ENCODE data around the gene PAX2. TPM values are rescaled to one million over a fixed set of nuclear protein-coding genes. Genes with fewer than 3 reads are reported as not detected.

The PAX2 gene
- total and polyA plus RNA-seq, 7 experiments from 2014 or later: not detected

DNA sequence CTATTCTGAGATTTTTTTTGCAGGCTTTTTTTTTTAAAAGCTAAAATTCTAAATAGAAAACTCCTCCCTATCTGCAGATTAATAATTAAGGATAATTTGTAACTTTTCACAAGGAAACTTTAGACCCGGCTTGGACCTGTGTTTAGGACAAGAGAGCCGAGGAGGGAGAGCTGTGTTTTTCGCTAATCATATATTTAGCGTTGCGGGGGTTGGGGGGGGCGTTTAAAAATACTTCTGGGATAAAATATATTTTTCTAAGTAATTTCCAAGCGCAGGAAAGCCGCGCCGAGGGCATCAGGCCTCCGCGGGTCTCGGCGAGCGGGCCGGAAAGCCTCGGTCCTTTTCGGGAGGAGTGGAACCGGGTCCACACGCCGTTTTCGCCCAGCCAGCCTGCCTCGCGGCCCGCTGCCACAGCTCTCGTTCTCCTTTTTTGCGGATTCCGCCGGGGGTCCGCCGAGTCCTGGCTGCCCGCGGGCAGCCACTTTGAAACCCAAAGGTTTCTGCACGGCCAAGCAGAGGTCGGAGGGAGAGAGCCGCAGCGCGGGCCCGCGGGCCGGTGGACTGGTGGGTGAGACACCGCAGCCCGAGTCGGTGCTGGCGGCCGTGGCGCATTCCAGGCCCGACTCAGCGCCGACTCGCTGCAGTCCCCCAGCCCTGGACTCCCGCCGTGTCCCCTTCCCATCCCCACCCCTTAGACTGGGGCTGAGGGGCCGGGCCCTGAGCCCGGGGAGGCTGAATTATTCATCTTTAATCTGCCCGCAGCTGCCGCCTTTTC, 2.3 kb downstream of the PAX2 start:
- Mint-ChIP-seq H3K27me3 (peaks cover 58 to 90% (median 75%) of the 10 kb centered on the region in 5 donors), H3K27ac (peak overlapping the region in 1 of 9 donors; percentile 46), H3K4me3 (peak overlapping the region in 8 of 10 donors; percentile 35 to 86 (median 64)), H3K4me1 (peaks cover 17 to 57% (median 40%) of the 10 kb centered on the region in 7 donors), H3K36me3 (no peaks in the 10 kb centered on the region), H3K9me3 (no peaks in the 10 kb centered on the region)
- Histone ChIP-seq H3K4me3 (ENCODE audit: low read length) (no peak overlapping the region), H3K4me1 (ENCODE audit: control insufficient read depth in 2 of 2, insufficient read depth in 2 of 2, low read length in 2 of 2) (peaks cover 4 to 17% of the 10 kb centered on the region in 2 donors), H3K27ac (ENCODE audit: low read depth, low read length) (no peak overlapping the region), H3K27me3 (ENCODE audit: control insufficient read depth in 2 of 2, insufficient read depth in 2 of 2, low read length in 2 of 2) (peaks cover 6 to 27% of the 10 kb centered on the region in 2 donors), H3K9me3 (ENCODE audit: control insufficient read depth in 2 of 3, low read length in 3 of 3) (no peaks in the 10 kb centered on the region), H3K36me3 (ENCODE audit: control insufficient read depth in 2 of 3, insufficient read depth in 3 of 3, low read length in 3 of 3) (no peaks in the 10 kb centered on the region)
- ChIA-PET CTCF (no interaction called here), POLR2A (no interaction called here)
- no peak for DNase-seq
- ATAC-seq: no peak
- intact Hi-C loops (cut with micrococcal nuclease): loop anchor here (5.0 to 10.0 kb wide), 5 partner anchors 80 to 1210 kb away; partner anchors contain the start of gene LBX1 (in 1 of the 2)

DNA sequence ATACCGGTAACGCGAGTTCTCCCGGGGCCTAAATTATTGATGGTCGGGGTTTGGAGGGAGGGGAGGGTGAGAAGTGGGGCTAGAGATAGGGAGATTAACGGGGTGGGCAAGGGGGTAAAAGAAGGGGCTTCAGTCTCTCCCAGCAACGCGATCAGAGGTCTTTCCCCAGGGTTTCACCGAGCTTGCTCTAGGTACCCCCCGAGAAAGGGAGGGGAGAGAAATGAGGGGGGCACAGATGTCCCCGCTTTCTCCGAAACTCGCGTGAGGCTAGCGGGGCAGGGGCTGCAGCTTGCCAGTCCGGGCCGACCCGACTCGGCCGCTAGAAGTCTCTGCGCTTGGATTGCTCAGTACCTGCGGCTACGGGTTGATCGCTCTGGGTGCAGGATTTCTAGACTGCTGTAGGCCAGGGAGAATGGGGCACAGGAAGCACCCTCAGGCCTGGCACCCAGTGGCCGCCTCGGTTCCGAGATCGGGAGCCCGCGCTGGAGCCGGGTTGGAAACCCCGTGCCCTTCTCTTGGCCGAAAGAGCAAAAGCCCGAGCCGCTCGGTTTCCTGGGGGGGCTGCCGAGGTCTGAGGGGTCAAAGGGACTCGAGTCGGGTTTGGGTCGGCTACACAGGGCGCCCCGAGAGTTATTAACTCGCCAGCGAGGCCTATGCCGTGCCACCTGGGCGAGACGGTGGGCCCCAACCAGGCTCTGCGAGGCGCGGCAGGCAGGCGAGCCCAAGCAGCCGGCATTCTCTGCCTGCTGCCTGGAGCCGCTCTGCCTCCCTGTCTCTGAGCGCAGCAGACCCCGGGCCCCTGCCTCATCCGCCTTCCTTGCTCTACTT, 3.1 kb downstream of the PAX2 start:
- Mint-ChIP-seq H3K4me1 (peaks cover 15 to 49% (median 35%) of the 10 kb centered on the region in 7 donors), H3K4me3 (peak overlapping the region in 9 of 10 donors; percentile 25 to 86 (median 51)), H3K9me3 (no peaks in the 10 kb centered on the region), H3K36me3 (no peaks in the 10 kb centered on the region), H3K27me3 (peaks cover 57 to 90% (median 73%) of the 10 kb centered on the region in 5 donors), H3K27ac (peak overlapping the region in 1 of 9 donors; percentile 78)
- DNase-seq: no peak
- POLR2A ChIA-PET: no interaction called here
- Histone ChIP-seq H3K36me3 (ENCODE audit: control insufficient read depth in 2 of 3, insufficient read depth in 3 of 3, low read length in 3 of 3) (no peaks in the 10 kb centered on the region), H3K27ac (ENCODE audit: low read depth, low read length) (no peak overlapping the region), H3K4me1 (ENCODE audit: control insufficient read depth in 2 of 2, insufficient read depth in 2 of 2, low read length in 2 of 2) (peaks cover 4 to 17% of the 10 kb centered on the region in 2 donors), H3K4me3 (ENCODE audit: low read length) (peak overlapping the region; percentile 30), H3K9me3 (ENCODE audit: control insufficient read depth in 2 of 3, low read length in 3 of 3) (no peaks in the 10 kb centered on the region), H3K27me3 (ENCODE audit: control insufficient read depth in 2 of 2, insufficient read depth in 2 of 2, low read length in 2 of 2) (peaks cover 6 to 21% of the 10 kb centered on the region in 2 donors)
- no peak for ATAC-seq
- CTCF ChIA-PET: no interaction called here
- intact Hi-C loops (cut with micrococcal nuclease): loop anchor here (5.0 to 10.0 kb wide), 5 partner anchors 79 to 1211 kb away; partner anchors contain the start of gene LBX1 (in 1 of the 2)

DNA sequence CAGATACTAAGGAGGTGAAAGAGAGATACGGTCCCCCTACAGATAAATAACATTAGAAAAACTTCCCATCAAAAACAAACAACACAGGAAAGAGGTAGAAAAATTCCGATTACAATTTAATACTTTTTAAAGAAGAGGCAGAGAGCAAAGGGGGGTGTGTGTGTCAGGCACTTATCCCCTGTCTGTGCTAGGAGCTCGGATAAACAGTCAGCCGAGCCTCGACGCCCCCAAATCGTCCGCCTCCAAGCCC, 3.6 kb downstream of the PAX2 start:
- Mint-ChIP-seq H3K27ac (peak overlapping the region in 1 of 9 donors; percentile 78), H3K4me1 (peaks cover 15 to 43% (median 31%) of the 10 kb centered on the region in 7 donors), H3K36me3 (no peaks in the 10 kb centered on the region), H3K27me3 (peaks cover 57 to 90% (median 68%) of the 10 kb centered on the region in 5 donors), H3K4me3 (peak overlapping the region; percentile 15 to 86 (median 47)), H3K9me3 (no peaks in the 10 kb centered on the region)
- ChIA-PET POLR2A (no interaction called here), CTCF (no interaction called here)
- peaks cover 4 to 12% of the 10 kb centered on the region in 2 donors for H3K4me1 ChIP-seq (ENCODE audit: control insufficient read depth in 2 of 2, insufficient read depth in 2 of 2, low read length in 2 of 2)
- ATAC-seq (no peak), DNase-seq (no peak)
- intact Hi-C loops (cut with micrococcal nuclease): loop anchor here (5.0 to 10.0 kb wide), 5 partner anchors 78 to 1212 kb away; partner anchors contain the start of gene LBX1 (in 1 of the 2)
- H3K36me3 ChIP-seq (ENCODE audit: control insufficient read depth in 2 of 3, insufficient read depth in 3 of 3, low read length in 3 of 3): no peaks in the 10 kb centered on the region
- peaks cover under 1 to 18% of the 10 kb centered on the region in 2 donors for H3K27me3 ChIP-seq (ENCODE audit: control insufficient read depth in 2 of 2, insufficient read depth in 2 of 2, low read length in 2 of 2)
- H3K4me3 ChIP-seq (ENCODE audit: low read length): no peak overlapping the region
- H3K9me3 ChIP-seq (ENCODE audit: control insufficient read depth in 2 of 3, low read length in 3 of 3): no peaks in the 10 kb centered on the region
- H3K27ac ChIP-seq (ENCODE audit: low read depth, low read length): no peak overlapping the region

DNA sequence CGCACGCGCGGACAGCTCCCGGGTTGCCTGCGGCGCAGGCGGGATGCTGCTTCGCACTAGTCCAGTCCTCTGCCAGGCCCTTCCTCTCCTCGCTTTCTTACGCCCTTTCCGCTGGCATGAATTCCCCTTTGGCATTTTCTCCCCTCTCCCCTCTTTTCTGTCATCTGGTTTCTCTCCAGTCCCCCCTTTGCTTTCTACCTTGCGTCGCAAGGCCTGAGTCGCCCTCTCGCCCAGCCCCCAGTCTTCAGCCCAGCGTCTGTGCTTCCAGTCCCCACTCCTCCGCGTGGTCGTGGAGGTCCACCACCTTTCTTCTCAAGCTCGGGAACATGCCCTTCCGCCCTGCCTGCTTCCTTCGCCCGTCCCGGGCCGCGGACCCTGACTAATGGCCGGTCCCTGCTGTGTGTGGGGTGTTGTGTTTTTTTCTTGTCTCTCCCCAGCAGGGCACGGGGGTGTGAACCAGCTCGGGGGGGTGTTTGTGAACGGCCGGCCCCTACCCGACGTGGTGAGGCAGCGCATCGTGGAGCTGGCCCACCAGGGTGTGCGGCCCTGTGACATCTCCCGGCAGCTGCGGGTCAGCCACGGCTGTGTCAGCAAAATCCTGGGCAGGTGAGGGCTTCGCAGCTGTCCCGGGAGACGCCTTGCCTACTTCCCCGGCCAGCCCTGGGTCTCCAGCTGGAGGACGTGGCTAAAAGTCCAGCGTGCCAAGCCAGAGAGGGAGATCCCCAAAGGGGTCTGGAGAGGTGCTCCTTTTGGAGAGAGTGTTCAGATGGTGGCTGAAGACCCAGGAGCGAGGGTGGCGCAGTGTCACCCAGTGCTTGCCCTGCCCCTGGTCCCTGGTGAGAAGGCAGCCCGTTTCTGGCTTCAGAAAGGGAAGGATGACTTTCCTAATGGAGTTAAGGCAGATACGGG, 4.2 kb downstream of the PAX2 start:
- H3K36me3 ChIP-seq (ENCODE audit: control insufficient read depth in 2 of 3, insufficient read depth in 3 of 3, low read length in 3 of 3): no peaks in the 10 kb centered on the region
- peaks cover 0 to 16% of the 10 kb centered on the region in 2 donors for H3K27me3 ChIP-seq (ENCODE audit: control insufficient read depth in 2 of 2, insufficient read depth in 2 of 2, low read length in 2 of 2)
- ATAC-seq (no peak), DNase-seq (no peak)
- Mint-ChIP-seq H3K36me3 (no peaks in the 10 kb centered on the region), H3K27ac (peak overlapping the region in 1 of 9 donors; percentile 78), H3K9me3 (no peaks in the 10 kb centered on the region), H3K27me3 (peaks cover 57 to 90% (median 64%) of the 10 kb centered on the region in 5 donors), H3K4me3 (peak overlapping the region; percentile 15 to 86 (median 47)), H3K4me1 (peaks cover 15 to 37% (median 26%) of the 10 kb centered on the region in 7 donors)
- no peaks in the 10 kb centered on the region for H3K9me3 ChIP-seq (ENCODE audit: control insufficient read depth in 2 of 3, low read length in 3 of 3)
- ChIA-PET POLR2A (no interaction called here), CTCF (no interaction called here)
- H3K4me1 ChIP-seq (ENCODE audit: control insufficient read depth in 2 of 2, insufficient read depth in 2 of 2, low read length in 2 of 2): peaks cover 4 to 6% of the 10 kb centered on the region in 2 donors
- no peak overlapping the region for H3K27ac ChIP-seq (ENCODE audit: low read depth, low read length)
- intact Hi-C loops (cut with micrococcal nuclease): loop anchor here (5.0 to 10.0 kb wide), 5 partner anchors 78 to 1212 kb away; partner anchors contain the start of gene LBX1 (in 1 of the 2)
- no peak overlapping the region for H3K4me3 ChIP-seq (ENCODE audit: low read length)

DNA sequence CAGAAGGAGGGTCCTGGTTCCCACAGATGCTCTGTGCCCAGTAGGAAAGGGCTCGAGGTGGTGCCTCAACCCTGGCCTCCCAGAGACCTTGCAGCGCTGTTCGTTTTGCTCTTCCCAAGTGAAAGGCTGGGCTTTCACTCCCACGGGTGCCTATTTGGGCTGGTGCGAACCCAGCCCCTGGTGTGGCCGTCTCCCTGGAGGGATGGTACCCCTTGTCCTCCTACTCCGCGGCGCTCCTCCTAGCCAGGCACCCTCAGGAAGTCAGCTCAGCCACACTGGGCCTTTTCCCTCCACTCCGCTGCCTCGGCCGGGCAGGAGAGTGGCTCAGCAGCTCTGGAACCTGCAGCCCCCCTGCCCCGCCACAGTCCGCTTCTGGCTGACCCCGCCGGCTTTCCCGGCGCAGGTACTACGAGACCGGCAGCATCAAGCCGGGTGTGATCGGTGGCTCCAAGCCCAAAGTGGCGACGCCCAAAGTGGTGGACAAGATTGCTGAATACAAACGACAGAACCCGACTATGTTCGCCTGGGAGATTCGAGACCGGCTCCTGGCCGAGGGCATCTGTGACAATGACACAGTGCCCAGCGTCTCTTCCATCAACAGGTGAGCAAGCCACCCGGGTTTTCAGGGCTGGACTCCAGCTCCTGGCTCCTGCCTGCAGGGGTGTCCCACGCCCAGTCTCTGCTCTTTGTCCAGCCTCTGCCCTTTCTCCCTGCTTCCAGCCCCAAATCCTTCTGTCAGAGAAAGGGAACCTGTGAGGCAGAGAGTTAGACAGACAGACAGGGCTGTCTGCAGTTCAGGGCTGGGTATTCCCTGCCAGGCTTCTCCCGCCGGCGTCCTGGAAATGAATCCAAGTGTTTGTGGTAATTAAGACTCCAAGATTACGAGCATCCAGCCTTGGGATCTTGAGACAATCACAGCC, 5.2 kb downstream of the PAX2 start:
- Mint-ChIP-seq H3K4me3 (peak overlapping the region in 2 of 10 donors; percentile 13 to 86), H3K27ac (no peak overlapping the region), H3K36me3 (no peaks in the 10 kb centered on the region), H3K9me3 (no peaks in the 10 kb centered on the region), H3K4me1 (peaks cover 13 to 31% (median 26%) of the 10 kb centered on the region in 7 donors), H3K27me3 (peaks cover 63 to 94% (median 70%) of the 10 kb centered on the region in 5 donors)
- Histone ChIP-seq H3K27me3 (ENCODE audit: control insufficient read depth in 2 of 2, insufficient read depth in 2 of 2, low read length in 2 of 2) (peaks cover 0 to 16% of the 10 kb centered on the region in 2 donors), H3K9me3 (ENCODE audit: control insufficient read depth in 2 of 3, low read length in 3 of 3) (no peaks in the 10 kb centered on the region), H3K4me3 (ENCODE audit: low read length) (no peak overlapping the region), H3K36me3 (ENCODE audit: control insufficient read depth in 2 of 3, insufficient read depth in 3 of 3, low read length in 3 of 3) (no peaks in the 10 kb centered on the region), H3K4me1 (ENCODE audit: control insufficient read depth in 2 of 2, insufficient read depth in 2 of 2, low read length in 2 of 2) (peaks cover 4% of the 10 kb centered on the region in 2 donors), H3K27ac (ENCODE audit: low read depth, low read length) (no peak overlapping the region)
- ChIA-PET CTCF (no interaction called here), POLR2A (no interaction called here)
- DNase-seq: no peak
- intact Hi-C loops (cut with micrococcal nuclease): no loop called here
- ATAC-seq: no peak
